Raji (cell line): Measurements from ENCODE around the gene RXRA.

ENCODE experiments used
- POLR2A ChIP-seq: IDR thresholded peaks from 2 replicates; pipeline ENCODE4 v1.6.1; 2011; ENCODE audit warnings: low read depth, low read length, control low read depth; ENCODE audit not compliant: insufficient read depth

RXRA gene

GRCh38 chr9:134405527-134405926, 79.3 kb downstream of the RXRA start:
- no peak for TF ChIP-seq POLR2A

- no peak for TF ChIP-seq POLR2A
These were observed 80.3 kb downstream of the RXRA start for GRCh38 chr9:134406366-134407120.

GRCh38 chr9:134407121-134407779, 81.0 kb downstream of the RXRA start:
- TF ChIP-seq POLR2A: 0 out of 2 replicates have a peak, but pooled peaks have one; percentile 17

GRCh38 chr9:134408389-134408788, 82.1 kb downstream of the RXRA start:
- TF ChIP-seq POLR2A: no peak

- no peak for TF ChIP-seq POLR2A
These were observed 82.9 kb downstream of the RXRA start for GRCh38 chr9:134408939-134409737.

GRCh38 chr9:134410071-134410834, 84.0 kb downstream of the RXRA start:
- no peak for TF ChIP-seq POLR2A

- TF ChIP-seq POLR2A: no peak
These were observed 84.6 kb downstream of the RXRA start for GRCh38 chr9:134410835-134411217.

GRCh38 chr9:134411440-134412297, 85.4 kb downstream of the RXRA start:
- no peak for TF ChIP-seq POLR2A

- no peak for TF ChIP-seq POLR2A
These were observed 86.0 kb downstream of the RXRA start for GRCh38 chr9:134412298-134412711.

- TF ChIP-seq POLR2A: no peak
These were observed 87.0 kb downstream of the RXRA start for GRCh38 chr9:134413112-134413715.

- TF ChIP-seq POLR2A: no peak
These were observed 87.8 kb downstream of the RXRA start for GRCh38 chr9:134413890-134414623.

GRCh38 chr9:134414900-134415425, 88.7 kb downstream of the RXRA start:
- no peak for TF ChIP-seq POLR2A
